Mesothelial cell of epicardium (in vitro differentiated cells): ENCODE measurements around the gene GRM7. TPM values are rescaled to one million over a fixed set of nuclear protein-coding genes. Genes with fewer than 3 reads are reported as not detected.

ENCODE experiments used
- DNase-seq, 2 experiments: peaks; one replicate each; pipeline ENCODE4 v3.0.0; 2021; ENCODE audit warnings: low spot score in 2 of 2; ENCODE audit not compliant: unreplicated experiment in 2 of 2
- H3K27ac Mint-ChIP-seq: 2 replicates; pipeline ENCODE4 v1.8.0; 2021; ENCODE audit warnings: mixed read lengths
- H3K27me3 Mint-ChIP-seq: 2 replicates; pipeline ENCODE4 v1.8.0; 2021; ENCODE audit warnings: low read depth, mixed read lengths
- H3K36me3 Mint-ChIP-seq: 2 replicates; pipeline ENCODE4 v1.8.0; 2021; ENCODE audit warnings: mixed read lengths
- H3K4me1 Mint-ChIP-seq: 2 replicates; pipeline ENCODE4 v1.8.0; 2021; ENCODE audit warnings: mixed read lengths
- H3K4me3 Mint-ChIP-seq: 2 replicates; pipeline ENCODE4 v1.8.0; 2021; ENCODE audit warnings: mild to moderate bottlenecking, moderate library complexity, mixed read lengths
- H3K9me3 Mint-ChIP-seq: 2 replicates; pipeline ENCODE4 v1.8.0; 2021; ENCODE audit warnings: mixed read lengths
- CTCF ChIP-seq: fragments of 200-600 bp; sonication (generic); IDR thresholded peaks from one replicate; pipeline ENCODE4 v1.5.0; 2021; ENCODE audit warnings: antibody characterized with exemption; ENCODE audit not compliant: unreplicated experiment
- total RNA-seq: library from RNA; stranded (reverse); gene quantifications from 3 replicates; pipeline ENCODE4 v1.2.1, GENCODE V29; 2021

Gene GRM7
- total RNA-seq, 1 donor from 2014 or later = 0.69 TPM

GRCh38 chr3:7285505-7285904 is 424.6 kb downstream of the GRM7 start:
- Mint-ChIP-seq H3K36me3 (no peaks in the 10 kb centered on the region), H3K27ac (no peak overlapping the region), H3K4me3 (no peak overlapping the region), H3K27me3 (no peaks in the 10 kb centered on the region), H3K4me1 (peaks cover 2% of the 10 kb centered on the region), H3K9me3 (no peaks in the 10 kb centered on the region)
- no peak for DNase-seq
- no peak for TF ChIP-seq CTCF

- Mint-ChIP-seq H3K36me3 (no peaks in the 10 kb centered on the region), H3K9me3 (no peaks in the 10 kb centered on the region), H3K4me3 (no peak overlapping the region), H3K27ac (no peak overlapping the region), H3K4me1 (peaks cover 6% of the 10 kb centered on the region), H3K27me3 (no peaks in the 10 kb centered on the region)
- DNase-seq = no peak
- TF ChIP-seq CTCF = no peak
Observed at GRCh38 chr3:7288133-7288532, 427.2 kb downstream of the GRM7 start.

GRCh38 chr3:7289121-7289520 is 428.2 kb downstream of the GRM7 start:
- Mint-ChIP-seq H3K9me3 (no peaks in the 10 kb centered on the region), H3K4me3 (no peak overlapping the region), H3K36me3 (no peaks in the 10 kb centered on the region), H3K27me3 (no peaks in the 10 kb centered on the region), H3K27ac (no peak overlapping the region), H3K4me1 (peaks cover 6% of the 10 kb centered on the region)
- DNase-seq = no peak
- TF ChIP-seq CTCF = no peak

- no peak overlapping the region for H3K27ac Mint-ChIP-seq
- no peak for DNase-seq
- TF ChIP-seq CTCF = no peak
- H3K4me1 Mint-ChIP-seq = peaks cover 6% of the 10 kb centered on the region
- no peaks in the 10 kb centered on the region for H3K9me3 Mint-ChIP-seq
- H3K36me3 Mint-ChIP-seq = no peaks in the 10 kb centered on the region
- H3K4me3 Mint-ChIP-seq = no peak overlapping the region
- H3K27me3 Mint-ChIP-seq = peaks cover 3% of the 10 kb centered on the region
Observed at GRCh38 chr3:7290077-7290825, 429.3 kb downstream of the GRM7 start.

- no peak for DNase-seq
- no peak for TF ChIP-seq CTCF
- H3K4me1 Mint-ChIP-seq = peaks cover 6% of the 10 kb centered on the region
- no peaks in the 10 kb centered on the region for H3K36me3 Mint-ChIP-seq
- no peaks in the 10 kb centered on the region for H3K9me3 Mint-ChIP-seq
- peaks cover 3% of the 10 kb centered on the region for H3K27me3 Mint-ChIP-seq
- no peak overlapping the region for H3K27ac Mint-ChIP-seq
- no peak overlapping the region for H3K4me3 Mint-ChIP-seq
Observed at GRCh38 chr3:7292362-7292761, 431.4 kb downstream of the GRM7 start.
